ENCODE measurements around the gene TLE5.
A peak's percentile ranks its signal among the peaks of the same experiment; 100 is the strongest.
"Not testable (repeated sequence)": the region's sequence is repeated elsewhere in the genome, so short reads cannot be mapped to it uniquely, and the experiment has no call there.

The TLE5 gene

DNA sequence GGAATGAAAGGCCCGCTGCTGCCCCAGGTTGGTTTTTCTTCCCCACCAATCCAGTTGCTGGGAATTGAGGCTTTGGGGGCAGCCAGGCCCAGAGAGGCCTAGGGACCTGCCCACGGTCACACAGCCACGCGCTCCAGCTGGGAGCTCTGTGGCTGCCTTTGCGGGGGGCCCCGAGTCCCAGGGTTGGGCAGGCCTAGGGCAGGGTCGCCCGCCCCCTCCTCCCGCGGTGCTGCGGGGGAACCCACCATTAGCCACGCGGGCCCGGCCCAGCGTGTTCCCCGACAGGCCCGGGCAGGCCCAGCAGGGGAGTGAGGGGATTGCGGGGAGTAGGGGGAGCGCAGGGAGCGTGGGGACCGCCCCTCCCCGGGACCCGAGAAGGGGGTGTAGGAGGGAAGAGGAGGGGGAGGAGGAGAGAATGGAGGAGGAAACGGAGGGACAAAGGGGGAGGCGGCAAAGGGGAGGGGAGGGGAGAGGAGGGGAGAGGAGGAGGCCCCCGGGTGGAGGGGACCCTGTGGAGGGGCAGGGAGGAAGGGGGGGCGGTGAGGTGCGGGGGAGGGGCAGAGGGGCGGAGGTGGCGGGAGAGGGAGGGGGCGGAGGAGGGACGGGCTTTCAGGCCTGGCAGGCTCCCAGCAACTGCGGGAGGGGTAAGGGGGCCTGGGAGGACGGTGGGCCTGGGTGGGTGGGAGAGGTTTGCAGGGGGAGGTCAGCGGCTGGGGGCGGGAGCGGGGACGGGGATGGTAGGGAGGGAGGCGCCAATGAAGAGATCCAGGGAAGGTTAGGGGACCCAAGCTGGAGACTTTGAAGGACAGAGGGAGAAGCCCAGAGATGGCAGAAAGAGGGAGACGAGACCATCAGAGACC is 20.3 kb downstream of the TLE5 start:
- no peak for DNase-seq

- DNase-seq, result no peak
Measured at GRCh38 chr19:3041327-3041726, 21.0 kb downstream of the TLE5 start.

DNA sequence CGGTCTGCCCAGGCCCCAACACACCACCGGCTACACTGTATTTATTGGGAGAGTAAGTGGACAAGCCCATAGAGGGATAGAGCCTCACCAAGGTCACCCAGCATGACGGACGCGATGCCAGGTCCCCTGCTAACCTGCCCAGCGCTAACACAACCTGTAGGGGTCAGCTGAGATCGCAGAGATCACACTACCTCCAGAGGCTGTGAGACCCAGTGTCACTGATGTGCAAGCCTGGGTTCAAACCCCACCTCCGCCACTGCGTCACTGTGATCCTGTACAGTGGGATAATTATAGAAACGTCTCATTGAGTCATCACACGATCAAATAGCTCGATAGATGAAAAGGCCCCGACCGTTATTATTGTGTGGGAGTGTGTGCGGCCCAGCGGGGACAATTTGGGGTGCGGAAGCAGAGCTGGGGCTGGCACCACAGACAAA is 22.6 kb downstream of the TLE5 start:
- no peak for DNase-seq

- DNase-seq, result no peak
Measured at GRCh38 chr19:3039125-3039524, 23.2 kb downstream of the TLE5 start.

DNA sequence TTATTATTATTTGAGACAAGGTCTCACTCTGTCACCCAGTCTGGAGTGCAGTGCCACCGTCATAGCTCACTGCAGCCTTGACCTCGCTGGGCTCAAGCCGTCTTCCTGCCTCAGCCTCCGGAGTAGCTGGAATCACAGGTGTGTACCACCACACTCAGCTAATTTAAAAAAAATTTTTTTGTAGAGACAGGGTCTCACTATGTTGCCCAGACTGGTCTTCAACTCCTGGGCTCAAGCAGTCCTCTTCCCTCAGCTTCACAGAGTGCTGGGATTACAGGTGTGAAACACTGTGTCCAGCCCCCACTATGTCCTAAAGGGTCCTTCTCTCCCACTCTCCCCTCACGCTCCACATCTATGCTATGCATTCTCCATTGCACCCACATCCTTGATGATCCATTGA is 24.1 kb downstream of the TLE5 start:
- no peak for DNase-seq

GRCh38 chr19:3036977-3037544 is 25.2 kb downstream of the TLE5 start:
- not testable (repeated sequence) for DNase-seq

- DNase-seq, result peak; percentile 68
Measured at GRCh38 chr19:3036119-3036976, 25.9 kb downstream of the TLE5 start.

GRCh38 chr19:3035542-3036118 is 26.7 kb downstream of the TLE5 start:
- peak; percentile 91 for DNase-seq

- DNase-seq, result no peak
Measured at GRCh38 chr19:3034656-3035541, 27.4 kb downstream of the TLE5 start.

GRCh38 chr19:3034406-3034655 is 28.0 kb downstream of the TLE5 start:
- no peak for DNase-seq

- DNase-seq, result no peak
Measured at GRCh38 chr19:3033595-3034405, 28.5 kb downstream of the TLE5 start.

GRCh38 chr19:3031607-3031867 is 30.8 kb downstream of the TLE5 start:
- no peak for DNase-seq

GRCh38 chr19:3029065-3029923 is 33.0 kb downstream of the TLE5 start, which contains the start of gene TLE2:
TLE2 (minus strand) TSS chr19:3029280; CDS start chr19:3028904, 376 bp downstream.
- no peak for DNase-seq

- DNase-seq, result no peak
Measured at GRCh38 chr19:3028305-3029064, 33.8 kb downstream of the TLE5 start.

- DNase-seq, result no peak
Measured at GRCh38 chr19:3027981-3028304, 34.4 kb downstream of the TLE5 start.

- no peak for DNase-seq
Measured at GRCh38 chr19:3027292-3027691, 35.0 kb downstream of the TLE5 start.

DNA sequence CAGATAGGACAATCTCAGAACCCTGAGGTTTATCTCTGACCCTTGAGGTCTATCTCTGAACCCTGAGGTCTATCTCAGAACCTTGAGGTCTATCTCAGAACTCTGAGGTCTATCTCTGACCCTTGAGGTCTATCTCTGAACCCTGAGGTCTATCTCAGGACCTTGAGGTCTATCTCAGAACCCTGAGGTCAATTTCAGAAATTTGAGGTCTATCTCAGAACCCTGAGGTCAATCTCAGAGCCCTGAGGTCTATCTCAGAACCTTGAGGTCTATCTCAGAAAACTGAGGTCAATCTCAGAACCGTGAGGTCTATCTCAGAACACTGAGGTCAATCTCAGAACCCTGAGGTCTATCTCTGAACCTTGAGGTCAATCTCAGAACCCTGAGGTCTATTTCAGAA is 35.5 kb downstream of the TLE5 start:
- no peak for DNase-seq

DNA sequence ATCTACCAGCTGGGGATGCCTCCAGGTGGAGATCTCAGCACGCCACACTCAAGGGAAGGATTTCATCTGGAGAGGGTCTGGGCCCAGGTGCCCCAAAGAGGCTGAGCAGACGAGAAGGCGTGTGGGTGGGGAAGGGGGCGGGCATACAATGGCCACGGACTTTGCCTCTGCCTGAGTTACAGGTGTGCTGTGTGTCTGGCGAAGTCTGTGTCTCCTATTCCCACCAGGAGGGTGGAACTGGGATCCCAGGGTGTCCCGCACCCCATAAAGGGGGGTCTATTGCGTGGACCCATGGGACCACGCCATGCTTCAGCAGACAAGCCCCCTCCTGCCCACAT is 36.8 kb downstream of the TLE5 start:
- DNase-seq, result no peak

DNA sequence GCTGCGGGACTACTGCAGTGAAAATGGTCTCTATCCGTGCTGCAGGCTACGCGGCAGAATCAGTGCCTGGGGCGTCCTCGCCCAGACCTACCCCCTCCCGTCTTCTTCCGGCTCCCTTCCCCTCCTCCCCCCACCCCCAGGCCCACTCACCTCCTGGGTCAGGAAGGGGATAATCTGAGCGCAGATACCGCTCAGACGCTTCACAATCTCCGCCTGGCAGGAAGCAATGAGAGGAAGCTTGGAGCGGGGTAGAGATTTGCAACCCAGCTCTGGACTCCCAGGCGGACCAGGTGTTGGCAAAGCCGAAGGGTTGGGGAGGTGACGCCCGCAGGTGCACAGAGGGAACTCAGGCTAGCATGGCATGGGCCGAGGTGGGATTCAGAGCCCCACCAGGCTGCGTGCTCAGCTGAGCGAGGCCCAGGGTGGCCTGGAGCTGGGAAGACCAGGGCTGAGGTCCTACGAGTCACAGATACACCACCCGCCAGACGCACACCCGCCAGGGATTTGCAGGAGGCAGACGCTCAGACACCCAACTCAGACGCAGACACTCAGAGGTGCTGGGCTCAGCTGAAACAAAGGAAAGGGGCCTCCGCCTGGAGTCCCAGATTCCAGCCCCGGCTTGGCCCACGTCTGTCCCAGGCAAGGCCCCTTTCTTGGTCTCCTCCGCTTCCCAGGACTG is 37.3 kb downstream of the TLE5 start:
- no peak for DNase-seq

DNA sequence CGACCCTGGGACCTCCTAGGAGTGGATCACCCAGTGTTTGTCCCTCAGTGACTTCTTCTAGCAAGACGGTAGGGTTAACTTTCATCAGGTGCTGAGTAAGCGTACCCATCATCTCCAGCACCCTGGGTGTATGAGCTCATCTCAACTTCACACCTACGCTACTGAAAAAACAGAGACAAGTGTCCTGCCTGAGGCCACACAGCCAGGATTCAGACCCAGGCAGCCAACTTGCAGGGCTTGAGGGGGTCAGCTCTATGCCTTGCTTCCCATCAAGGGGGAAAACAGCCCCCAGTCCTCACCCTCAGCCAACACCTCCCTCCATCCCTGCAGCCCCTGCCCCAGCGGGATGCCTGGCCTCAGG is 37.8 kb downstream of the TLE5 start:
- DNase-seq, result no peak
